Smooth muscle cell of trachea (primary cell): Measurements from ENCODE around the gene ABCB1. TPM values are rescaled to one million over a fixed set of nuclear protein-coding genes. Genes with fewer than 3 reads are reported as not detected.

ENCODE experiments used
- total RNA-seq: library from RNA; depleted of rRNA; stranded (reverse); fragments of >200 nt; gene quantifications from 2 replicates; pipeline ENCODE4 v1.2.1, GENCODE V29; 2014

The ABCB1 gene
- 10.5 and 11.9 TPM in 2 replicates for total RNA-seq

GRCh38 chr7:87600130-87601124, at the start of gene ABCB1:
Gene ABCB1 (minus strand): TSS chr7:87600884. CDS start chr7:87600184, 700 bp downstream.

GRCh38 chr7:87475359-87476178, 125.1 kb downstream of the ABCB1 start, which contains the start of gene ABCB4:
Gene ABCB4 (minus strand): TSS chr7:87475680. CDS start chr7:87475465, 215 bp downstream.

Other genes starting within 250 kb of the ABCB1 start
- 4.6 and 4.8 TPM in 2 replicates for gene ABCB4, start 125.2 kb downstream of the ABCB1 start, total RNA-seq
- 1.8 and 2.0 TPM in 2 replicates for gene RUNDC3B, start 27.5 kb upstream of the ABCB1 start, total RNA-seq